ENCODE results near the gene DDX10. TPM values are rescaled to one million over a fixed set of nuclear protein-coding genes. Genes with fewer than 3 reads are reported as not detected.

DDX10 gene
- polyA plus RNA-seq, 1 donor from 2014 or later = 15.9 TPM

- Histone ChIP-seq H3K27me3 (ENCODE audit: insufficient read depth, low read depth, low read length) (no peaks in the 10 kb centered on the region), H4K20me1 (ENCODE audit: insufficient read depth) (no peaks in the 10 kb centered on the region), H3F3A (ENCODE audit: insufficient read depth, low read length, poor library complexity, severe bottlenecking) (no peaks in the 10 kb centered on the region), H3K27ac (ENCODE audit: low read length) (no peak overlapping the region), H3K4me3 (ENCODE audit: low read length) (no peak overlapping the region), H3K79me2 (replicated peaks; ENCODE audit: insufficient read depth, low read length) (no peaks in the 10 kb centered on the region), H3K9ac (ENCODE audit: low read length) (no peak overlapping the region), H3K9me2 (ENCODE audit: insufficient read depth, low read length) (no peaks in the 10 kb centered on the region), H3K9me3 (ENCODE audit: low read length) (no peaks in the 10 kb centered on the region), H3K4me2 (ENCODE audit: low read length) (no peak overlapping the region), H3K36me3 (ENCODE audit: insufficient read depth, low read length) (no peaks in the 10 kb centered on the region), H2AFZ (ENCODE audit: low read depth, low read length) (no peak overlapping the region)
- TF ChIP-seq, protein P1, sequence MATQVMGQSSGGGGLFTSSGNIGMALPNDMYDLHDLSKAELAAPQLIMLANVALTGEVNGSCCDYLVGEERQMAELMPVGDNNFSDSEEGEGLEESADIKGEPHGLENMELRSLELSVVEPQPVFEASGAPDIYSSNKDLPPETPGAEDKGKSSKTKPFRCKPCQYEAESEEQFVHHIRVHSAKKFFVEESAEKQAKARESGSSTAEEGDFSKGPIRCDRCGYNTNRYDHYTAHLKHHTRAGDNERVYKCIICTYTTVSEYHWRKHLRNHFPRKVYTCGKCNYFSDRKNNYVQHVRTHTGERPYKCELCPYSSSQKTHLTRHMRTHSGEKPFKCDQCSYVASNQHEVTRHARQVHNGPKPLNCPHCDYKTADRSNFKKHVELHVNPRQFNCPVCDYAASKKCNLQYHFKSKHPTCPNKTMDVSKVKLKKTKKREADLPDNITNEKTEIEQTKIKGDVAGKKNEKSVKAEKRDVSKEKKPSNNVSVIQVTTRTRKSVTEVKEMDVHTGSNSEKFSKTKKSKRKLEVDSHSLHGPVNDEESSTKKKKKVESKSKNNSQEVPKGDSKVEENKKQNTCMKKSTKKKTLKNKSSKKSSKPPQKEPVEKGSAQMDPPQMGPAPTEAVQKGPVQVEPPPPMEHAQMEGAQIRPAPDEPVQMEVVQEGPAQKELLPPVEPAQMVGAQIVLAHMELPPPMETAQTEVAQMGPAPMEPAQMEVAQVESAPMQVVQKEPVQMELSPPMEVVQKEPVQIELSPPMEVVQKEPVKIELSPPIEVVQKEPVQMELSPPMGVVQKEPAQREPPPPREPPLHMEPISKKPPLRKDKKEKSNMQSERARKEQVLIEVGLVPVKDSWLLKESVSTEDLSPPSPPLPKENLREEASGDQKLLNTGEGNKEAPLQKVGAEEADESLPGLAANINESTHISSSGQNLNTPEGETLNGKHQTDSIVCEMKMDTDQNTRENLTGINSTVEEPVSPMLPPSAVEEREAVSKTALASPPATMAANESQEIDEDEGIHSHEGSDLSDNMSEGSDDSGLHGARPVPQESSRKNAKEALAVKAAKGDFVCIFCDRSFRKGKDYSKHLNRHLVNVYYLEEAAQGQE (IDR thresholded peaks at IDR 0.05; ENCODE audit: borderline replicate concordance) = no peak
- TF ChIP-seq, protein P2, sequence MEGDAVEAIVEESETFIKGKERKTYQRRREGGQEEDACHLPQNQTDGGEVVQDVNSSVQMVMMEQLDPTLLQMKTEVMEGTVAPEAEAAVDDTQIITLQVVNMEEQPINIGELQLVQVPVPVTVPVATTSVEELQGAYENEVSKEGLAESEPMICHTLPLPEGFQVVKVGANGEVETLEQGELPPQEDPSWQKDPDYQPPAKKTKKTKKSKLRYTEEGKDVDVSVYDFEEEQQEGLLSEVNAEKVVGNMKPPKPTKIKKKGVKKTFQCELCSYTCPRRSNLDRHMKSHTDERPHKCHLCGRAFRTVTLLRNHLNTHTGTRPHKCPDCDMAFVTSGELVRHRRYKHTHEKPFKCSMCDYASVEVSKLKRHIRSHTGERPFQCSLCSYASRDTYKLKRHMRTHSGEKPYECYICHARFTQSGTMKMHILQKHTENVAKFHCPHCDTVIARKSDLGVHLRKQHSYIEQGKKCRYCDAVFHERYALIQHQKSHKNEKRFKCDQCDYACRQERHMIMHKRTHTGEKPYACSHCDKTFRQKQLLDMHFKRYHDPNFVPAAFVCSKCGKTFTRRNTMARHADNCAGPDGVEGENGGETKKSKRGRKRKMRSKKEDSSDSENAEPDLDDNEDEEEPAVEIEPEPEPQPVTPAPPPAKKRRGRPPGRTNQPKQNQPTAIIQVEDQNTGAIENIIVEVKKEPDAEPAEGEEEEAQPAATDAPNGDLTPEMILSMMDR (IDR thresholded peaks at IDR 0.05; ENCODE audit: poor library complexity, severe bottlenecking) = no peak
- TF ChIP-seq TAF1 (IDR thresholded peaks at IDR 0.05; ENCODE audit: low read depth) (no peak), RAD21 (conservative IDR thresholded peaks at IDR 0.05) (no peak), SMC3 (conservative IDR thresholded peaks at IDR 0.05; ENCODE audit: poor library complexity) (no peak), EP300 (conservative IDR thresholded peaks at IDR 0.05; ENCODE audit: poor library complexity, severe bottlenecking) (no peak), MXI1 (conservative IDR thresholded peaks at IDR 0.05; ENCODE audit: poor library complexity, severe bottlenecking) (no peak), EZH2 (IDR thresholded peaks at IDR 0.05; ENCODE audit: borderline replicate concordance, insufficient read depth, low read length, poor library complexity, severe bottlenecking) (no peak), POLR2AphosphoS5 (IDR thresholded peaks at IDR 0.05) (no peak)
These were observed 30.0 kb downstream of the DDX10 start for GRCh38 chr11:108694846-108695245.

DNA sequence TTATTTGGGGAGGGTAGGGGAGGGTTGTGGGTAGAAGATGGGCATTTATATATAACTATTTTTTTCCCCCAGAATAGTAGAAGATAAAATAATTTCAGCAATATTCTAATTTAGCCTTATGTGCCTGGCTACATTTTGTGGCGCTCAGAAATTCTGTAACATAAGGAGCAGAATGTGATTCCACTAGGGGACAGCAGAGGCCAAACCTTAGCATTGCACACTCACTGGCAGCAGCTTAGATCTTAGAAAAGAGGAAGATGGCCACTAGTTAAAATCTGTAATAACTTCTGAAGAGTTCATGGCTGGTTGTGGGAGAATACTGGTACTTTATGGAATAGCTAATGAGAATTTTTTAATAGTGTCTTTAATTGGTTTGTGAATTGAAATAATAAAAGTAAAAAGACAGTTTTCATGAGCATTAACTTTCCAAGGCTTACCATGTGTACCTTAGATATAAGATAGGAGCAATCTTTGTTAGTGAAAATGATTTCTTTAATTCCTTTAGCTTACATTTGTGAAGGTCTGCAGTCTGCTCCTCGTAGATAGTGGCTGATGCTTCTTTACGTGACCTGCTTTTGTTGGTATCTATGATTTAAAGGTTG lies 33.1 kb downstream of the DDX10 start:
- no peaks in the 10 kb centered on the region for H3K9me2 ChIP-seq (ENCODE audit: insufficient read depth, low read length)
- TF ChIP-seq MXI1 (conservative IDR thresholded peaks at IDR 0.05; ENCODE audit: poor library complexity, severe bottlenecking) (no peak), TAF1 (IDR thresholded peaks at IDR 0.05; ENCODE audit: low read depth) (no peak), EZH2 (IDR thresholded peaks at IDR 0.05; ENCODE audit: borderline replicate concordance, insufficient read depth, low read length, poor library complexity, severe bottlenecking) (no peak), POLR2AphosphoS5 (IDR thresholded peaks at IDR 0.05) (no peak), RAD21 (conservative IDR thresholded peaks at IDR 0.05) (peak; percentile 97), EP300 (conservative IDR thresholded peaks at IDR 0.05; ENCODE audit: poor library complexity, severe bottlenecking) (no peak), SMC3 (conservative IDR thresholded peaks at IDR 0.05; ENCODE audit: poor library complexity) (peak; percentile 97)
- TF ChIP-seq, protein P1 (IDR thresholded peaks at IDR 0.05; ENCODE audit: borderline replicate concordance) = no peak
- TF ChIP-seq, protein P2 (IDR thresholded peaks at IDR 0.05; ENCODE audit: poor library complexity, severe bottlenecking) = peak; percentile 92
- no peak overlapping the region for H3K4me2 ChIP-seq (ENCODE audit: low read length)
- no peaks in the 10 kb centered on the region for H4K20me1 ChIP-seq (ENCODE audit: insufficient read depth)
- no peak overlapping the region for H3K9ac ChIP-seq (ENCODE audit: low read length)
- H3K36me3 ChIP-seq (ENCODE audit: insufficient read depth, low read length) = no peaks in the 10 kb centered on the region
- H3K9me3 ChIP-seq (ENCODE audit: low read length) = no peaks in the 10 kb centered on the region
- no peaks in the 10 kb centered on the region for H3K79me2 ChIP-seq (replicated peaks; ENCODE audit: insufficient read depth, low read length)
- H3F3A ChIP-seq (ENCODE audit: insufficient read depth, low read length, poor library complexity, severe bottlenecking) = no peaks in the 10 kb centered on the region
- no peak overlapping the region for H3K27ac ChIP-seq (ENCODE audit: low read length)
- H2AFZ ChIP-seq (ENCODE audit: low read depth, low read length) = no peak overlapping the region
- no peak overlapping the region for H3K4me3 ChIP-seq (ENCODE audit: low read length)
- no peaks in the 10 kb centered on the region for H3K27me3 ChIP-seq (ENCODE audit: insufficient read depth, low read depth, low read length)
